Panc1 (cell line): Measurements from ENCODE around the gene RTN4IP1.

Experiments
- POLR2AphosphoS5 ChIP-seq: IDR thresholded peaks from 2 replicates; pipeline ENCODE4 v1.6.1; 2012; ENCODE audit warnings: mild to moderate bottlenecking, low read depth, low read length, moderate library complexity
- REST ChIP-seq, 2 experiments: IDR thresholded peaks; 2 replicates each; pipeline ENCODE4 v1.6.1; 2011 to 2012; ENCODE audit warnings: low read depth in 2 of 2, control low read depth in 1 of 2, low read length in 1 of 2, mild to moderate bottlenecking in 1 of 2, moderate library complexity in 1 of 2; ENCODE audit not compliant: insufficient read depth in 1 of 2
- SIN3A ChIP-seq: IDR thresholded peaks from 2 replicates; pipeline ENCODE4 v1.6.1; 2012; ENCODE audit warnings: low read depth, mild to moderate bottlenecking, low read length, moderate library complexity, borderline replicate concordance; ENCODE audit not compliant: insufficient read depth
- TF ChIP-seq, protein P1 (sequence below): fragments of 450-650 bp; IDR thresholded peaks from 2 replicates; pipeline ENCODE4 v1.5.1; 2017; ENCODE audit warnings: mild to moderate bottlenecking

- TF ChIP-seq, protein P1, sequence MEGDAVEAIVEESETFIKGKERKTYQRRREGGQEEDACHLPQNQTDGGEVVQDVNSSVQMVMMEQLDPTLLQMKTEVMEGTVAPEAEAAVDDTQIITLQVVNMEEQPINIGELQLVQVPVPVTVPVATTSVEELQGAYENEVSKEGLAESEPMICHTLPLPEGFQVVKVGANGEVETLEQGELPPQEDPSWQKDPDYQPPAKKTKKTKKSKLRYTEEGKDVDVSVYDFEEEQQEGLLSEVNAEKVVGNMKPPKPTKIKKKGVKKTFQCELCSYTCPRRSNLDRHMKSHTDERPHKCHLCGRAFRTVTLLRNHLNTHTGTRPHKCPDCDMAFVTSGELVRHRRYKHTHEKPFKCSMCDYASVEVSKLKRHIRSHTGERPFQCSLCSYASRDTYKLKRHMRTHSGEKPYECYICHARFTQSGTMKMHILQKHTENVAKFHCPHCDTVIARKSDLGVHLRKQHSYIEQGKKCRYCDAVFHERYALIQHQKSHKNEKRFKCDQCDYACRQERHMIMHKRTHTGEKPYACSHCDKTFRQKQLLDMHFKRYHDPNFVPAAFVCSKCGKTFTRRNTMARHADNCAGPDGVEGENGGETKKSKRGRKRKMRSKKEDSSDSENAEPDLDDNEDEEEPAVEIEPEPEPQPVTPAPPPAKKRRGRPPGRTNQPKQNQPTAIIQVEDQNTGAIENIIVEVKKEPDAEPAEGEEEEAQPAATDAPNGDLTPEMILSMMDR: no peak
- TF ChIP-seq REST (IDR thresholded peaks at IDR 0.05; ENCODE audit: insufficient read depth in 1 of 2, low read depth in 2 of 2, low read length in 1 of 2) (no peak), POLR2AphosphoS5 (no peak), SIN3A (no peak)
Observed at GRCh38 chr6:106617302-106617701, 12.0 kb downstream of the RTN4IP1 start.
